Heart left ventricle (tissue), 16 donors: Measurements from ENCODE around the gene CCDC196. TPM values are rescaled to one million over a fixed set of nuclear protein-coding genes. Genes with fewer than 3 reads are reported as not detected.

ENCODE experiments used
- ATAC-seq, 4 donors: fragments of 200-7000 bp; cut with Tn5 transposase; one replicate each; pipeline ENCODE4 v1.9.1; 2020 to 2022; ENCODE audit warnings: moderate library complexity in 4 of 4, mild to moderate bottlenecking in 3 of 4, moderate number of reproducible peaks in 1 of 4
- DNase-seq, 5 donors: peaks; one replicate each; pipeline ENCODE4 v3.0.0-alpha.2; 2020
- H3K27ac ChIP-seq, 12 donors: fragments of 200-600 bp; sonication (generic) in 4 of 12; one replicate each; pipeline versions ENCODE4 v1.5.0 to v1.8.0; 2016 to 2022; ENCODE audit warnings: mild to moderate bottlenecking in 2 of 12
- H3K27me3 ChIP-seq, 9 donors: fragments of 200-600 bp; sonication (generic) in 2 of 9; one replicate each; pipeline versions ENCODE4 v1.5.1 to v1.8.0; 2016 to 2022; ENCODE audit warnings: mild to moderate bottlenecking in 3 of 9
- H3K36me3 ChIP-seq, 9 donors: fragments of 200-600 bp; sonication (generic) in 2 of 9; one replicate each; pipeline versions ENCODE4 v1.5.0 to v1.8.0; 2018 to 2022; ENCODE audit warnings: mild to moderate bottlenecking in 2 of 9
- H3K4me1 ChIP-seq, 12 donors: fragments of 200-600 bp; sonication (generic) in 4 of 12; one replicate each; pipeline versions ENCODE4 v1.5.0 to v1.8.0; 2016 to 2022; ENCODE audit warnings: mild to moderate bottlenecking in 3 of 12
- H3K4me3 ChIP-seq, 12 donors: fragments of 200-600 bp; sonication (generic) in 4 of 12; one replicate each; pipeline versions ENCODE4 v1.5.0 to v1.8.0; 2017 to 2022; ENCODE audit warnings: mild to moderate bottlenecking in 9 of 12, moderate library complexity in 4 of 12
- H3K9me3 ChIP-seq, 12 donors: fragments of 200-600 bp; sonication (generic) in 4 of 12; one replicate each; pipeline versions ENCODE4 v1.5.0 to v1.8.0; 2016 to 2022; ENCODE audit warnings: mild to moderate bottlenecking in 1 of 12
- CTCF ChIP-seq, 12 donors: fragments of 200-600 bp; sonication (generic) in 4 of 12; IDR thresholded peaks; one replicate each; pipeline versions ENCODE4 v1.5.0 to v1.8.0; 2018 to 2022; ENCODE audit warnings: antibody characterized with exemption in 12 of 12, mild to moderate bottlenecking in 5 of 12
- POLR2A ChIP-seq, 2 donors: fragments of 450-650 bp; IDR thresholded peaks; one replicate each; pipeline ENCODE4 v1.6.1; 2017; ENCODE audit warnings: antibody characterized with exemption in 2 of 2, mild to moderate bottlenecking in 2 of 2, moderate library complexity in 2 of 2
- WGBS, 4 donors: extraction: QIAGEN DNeasy Blood & Tissue Kit in 2 of 4; methylation state at CpG; one replicate each; pipeline versions ENCODE4 v1.1.5 to v1.1.7; 2013 to 2018; 5-methylcytosine and 5-hydroxymethylcytosine counted together
- intact Hi-C, 10 donors: fragments of 100-400 bp; cut with DNase I; formaldehyde crosslinking; loops; one replicate each; pipeline versions ENCODE4 v1.11.1 to v1.14.2; 2022
- polyA plus RNA-seq, 2 donors: library from polyadenylated mRNA; stranded (reverse); fragments of 200-250 nt; gene quantifications; one replicate each; pipeline ENCODE4 v1.2.3, GENCODE V29; 2013
- total RNA-seq, 9 donors: library from RNA; depleted of rRNA in 2 of 9; stranded (reverse); fragments of >200 nt in 2 of 9; fragmentation: NEBNext Ultra II Directional in 3 of 9; extraction: Animal tissue kit (Norgen Biotek cat#: 25700) in 3 of 9; gene quantifications; one replicate each; pipeline versions ENCODE4 v1.1.0 to v1.2.4, GENCODE V29; 2016 to 2023
- donor health status: ischemic (EF 13 %, LVEDD 7.1; RV severe dilation, severe dysfunction).
- donor health status: healthy with polysubstance abuse.
- donor health status: DM: no; HTN: yes; CAD: no.
- donor health status: DM: no; HTN: no; CAD: no.
- donor health status: ischemic (EF 25% LVEDD 6.9; RV normal size, moderate dysfunction).
- donor health status: ischemic (EF 25% LVEDD 5.7; RV mildly dilated, moderate dysfunction).
- donor health status: healthy.
- donor health status: DM: yes; HTN: yes; CAD: no.
- donor health status: ischemic (EF 35%, LVEDD 5.7; RV mildly dilated, moderate dysfunction).
- donor health status: nonischemic (EF 11% LVEDD 7.7; RV severe dilation, severe dysfunction).
- donor health status: DM: yes; HTN: yes; CAD: no.
- donor health status: PGD.
- donor health status: ischemic (EF 29% LVEDD 5.4; RV normal size, mild dysfunction).
- donor health status: nonischemic (EF 23%, LVEDD 6.1; RV moderate dilation, normal function).

The CCDC196 gene
- total and polyA plus RNA-seq, 11 donors: not detected

DNA sequence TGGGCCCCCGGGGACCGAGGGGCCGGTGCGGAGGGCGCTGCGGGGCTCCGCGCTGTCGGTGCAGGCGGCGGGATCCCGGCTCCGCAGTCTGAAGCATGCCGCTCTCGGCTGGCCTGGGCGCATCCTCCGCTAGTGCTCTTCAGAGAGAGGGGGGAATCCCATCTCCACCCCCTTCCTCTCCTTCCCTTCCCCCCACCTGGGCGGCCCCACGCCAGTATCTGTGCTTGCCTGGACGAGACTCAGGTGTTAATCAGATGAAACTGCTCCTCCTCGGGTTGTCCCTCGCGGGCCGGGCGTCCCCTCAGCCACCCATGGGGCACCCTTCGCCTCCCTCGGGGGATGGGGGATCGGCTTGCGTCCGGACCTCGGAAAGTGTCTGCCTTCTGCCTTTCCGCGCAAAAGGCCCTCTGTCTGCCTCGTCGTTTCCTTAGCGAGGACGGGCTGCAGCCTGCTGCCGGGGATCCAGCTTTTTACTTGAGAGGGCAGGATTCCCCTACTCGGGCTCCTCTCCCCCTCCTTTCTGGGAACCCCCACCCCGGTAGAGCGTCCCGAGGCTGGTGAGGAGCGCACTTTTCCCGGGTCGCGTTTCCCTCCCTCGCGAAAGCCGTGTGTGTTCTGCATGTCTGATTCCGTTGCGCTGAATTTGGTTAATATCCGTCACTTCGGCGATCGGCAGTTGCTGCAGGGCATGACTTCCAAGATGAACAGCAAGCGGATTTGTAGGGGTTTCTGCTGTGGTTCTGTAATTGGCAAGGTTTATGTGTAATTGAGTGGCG is 22.9 kb downstream of the CCDC196 start:
- Histone ChIP-seq H3K27ac (peak overlapping the region; percentile 88 to 97 (median 94)), H3K4me3 (peak overlapping the region; percentile 78 to 97 (median 89)), H3K4me1 (peaks cover 0 to 48% (median 35%) of the 10 kb centered on the region in 12 donors), H3K36me3 (no peaks in the 10 kb centered on the region), H3K27me3 (no peaks in the 10 kb centered on the region), H3K9me3 (no peaks in the 10 kb centered on the region)
- DNase-seq (peak; percentile 28 to 70 (median 36)), ATAC-seq (peak in 3 of 4 donors; percentile 2 to 14 (median 3))
- 0 to 1% (median 1%) methylated on average over 24 to 57 of the region's 57 CpGs for WGBS, 4 donors
- TF ChIP-seq POLR2A (IDR thresholded peaks at IDR 0.05) (no peak), CTCF (IDR thresholded peaks at IDR 0.05) (peak in 1 of 12 donors; percentile 4)
- intact Hi-C loops: loop anchor here in 3 of 10 donors (2.0 to 10.0 kb wide), 5 partner anchors 58 to 853 kb away; partner anchors contain the start of genes EIF2S1 (in 1 of the 3) and PALS1 (in 1 of the 3)

GRCh38 chr14:66509874-66510273 is 23.7 kb downstream of the CCDC196 start:
- H3K4me1 ChIP-seq: peaks cover 0 to 55% (median 35%) of the 10 kb centered on the region in 12 donors
- no peaks in the 10 kb centered on the region for H3K36me3 ChIP-seq
- WGBS, 4 donors: 35 to 47% (median 42%) methylated on average over 4 of the region's 4 CpGs
- H3K9me3 ChIP-seq: no peaks in the 10 kb centered on the region
- no peak for TF ChIP-seq POLR2A (IDR thresholded peaks at IDR 0.05)
- no peak for TF ChIP-seq CTCF (IDR thresholded peaks at IDR 0.05)
- ATAC-seq (no peak), DNase-seq (no peak)
- H3K27me3 ChIP-seq: no peaks in the 10 kb centered on the region
- peak overlapping the region; percentile 78 to 97 (median 89) for H3K4me3 ChIP-seq
- peak overlapping the region in 5 of 12 donors; percentile 94 to 97 (median 95) for H3K27ac ChIP-seq
- intact Hi-C loops: loop anchor here in 3 of 10 donors (2.0 to 10.0 kb wide), 5 partner anchors 57 to 852 kb away; partner anchors contain the start of genes EIF2S1 (in 1 of the 3) and PALS1 (in 1 of the 3)

GRCh38 chr14:66511849-66512248 is 25.7 kb downstream of the CCDC196 start:
- ATAC-seq: no peak
- Histone ChIP-seq H3K4me3 (no peak overlapping the region), H3K27me3 (no peaks in the 10 kb centered on the region), H3K4me1 (peaks cover 0 to 55% (median 31%) of the 10 kb centered on the region in 12 donors), H3K36me3 (no peaks in the 10 kb centered on the region), H3K9me3 (no peaks in the 10 kb centered on the region), H3K27ac (no peak overlapping the region)
- no peak for DNase-seq
- WGBS, 4 donors: 55 to 83% (median 68%) methylated on average over 1 of the region's 1 CpG
- intact Hi-C loops: no loop called here
- no peak for TF ChIP-seq POLR2A (IDR thresholded peaks at IDR 0.05)
- TF ChIP-seq CTCF (IDR thresholded peaks at IDR 0.05): no peak

GRCh38 chr14:66514213-66514612 is 28.0 kb downstream of the CCDC196 start:
- Histone ChIP-seq H3K27me3 (no peaks in the 10 kb centered on the region), H3K4me3 (no peak overlapping the region), H3K4me1 (peaks cover 0 to 51% (median 30%) of the 10 kb centered on the region in 12 donors), H3K27ac (no peak overlapping the region), H3K9me3 (peaks cover 0 to 7% (median 0%) of the 10 kb centered on the region in 12 donors), H3K36me3 (no peaks in the 10 kb centered on the region)
- ATAC-seq (no peak), DNase-seq (no peak)
- no peak for TF ChIP-seq POLR2A (IDR thresholded peaks at IDR 0.05)
- no peak for TF ChIP-seq CTCF (IDR thresholded peaks at IDR 0.05)
- 88 to 96% (median 93%) methylated on average over 2 of the region's 2 CpGs for WGBS, 4 donors
- intact Hi-C loops: no loop called here
